HG03575 (cell line): ENCODE measurements around the gene SIN3A.
"Not testable (repeated sequence)": the region's sequence is repeated elsewhere in the genome, so short reads cannot be mapped to it uniquely, and the experiment has no call there.

Experiments
- ATAC-seq: cut with Tn5 transposase; IDR thresholded peaks from one replicate; pipeline ENCODE4 v1.9.1; 2021; ENCODE audit not compliant: unreplicated experiment, insufficient number of reproducible peaks, low FRiP score; ENCODE audit errors: extremely low read depth

The SIN3A gene

DNA sequence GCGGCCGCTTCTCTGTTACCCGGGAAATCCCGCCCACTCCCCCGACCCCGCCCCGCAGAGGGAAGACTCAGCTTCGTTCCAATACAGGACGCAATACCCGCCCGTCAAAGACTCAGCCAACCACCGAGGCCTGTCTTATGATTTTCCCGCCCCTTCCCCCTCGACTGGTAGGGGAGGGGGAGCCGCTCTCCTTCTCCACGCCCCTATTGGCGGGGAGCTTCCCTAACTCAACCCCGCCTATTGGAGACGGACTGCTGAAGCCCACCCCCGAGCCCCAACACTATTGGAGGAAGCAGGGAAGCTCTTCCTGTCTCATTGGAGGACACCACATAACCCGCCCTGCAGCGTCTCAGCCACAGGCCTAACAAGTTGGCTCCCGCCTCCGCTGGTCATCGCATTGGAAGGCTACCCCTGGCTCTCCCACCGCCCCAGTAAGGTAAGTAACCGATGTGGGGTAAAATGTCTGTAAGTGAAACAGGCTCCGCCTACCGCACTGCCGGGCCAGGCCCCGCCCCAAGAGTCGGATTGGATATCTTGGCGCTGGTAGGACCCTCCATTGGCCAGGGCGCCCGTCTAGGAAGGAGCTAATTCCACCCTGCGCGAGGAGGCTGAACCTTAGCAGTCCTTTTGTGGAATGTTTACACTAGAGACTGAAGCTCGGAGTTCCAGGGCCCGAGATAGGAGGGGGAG, at the start of gene SIN3A:
SIN3A (minus strand) TSS at position 17 of the 690 bp plus-strand sequence. CDS start 21,315 bp downstream, outside the sequence.
- peak; percentile 24 for ATAC-seq

DNA sequence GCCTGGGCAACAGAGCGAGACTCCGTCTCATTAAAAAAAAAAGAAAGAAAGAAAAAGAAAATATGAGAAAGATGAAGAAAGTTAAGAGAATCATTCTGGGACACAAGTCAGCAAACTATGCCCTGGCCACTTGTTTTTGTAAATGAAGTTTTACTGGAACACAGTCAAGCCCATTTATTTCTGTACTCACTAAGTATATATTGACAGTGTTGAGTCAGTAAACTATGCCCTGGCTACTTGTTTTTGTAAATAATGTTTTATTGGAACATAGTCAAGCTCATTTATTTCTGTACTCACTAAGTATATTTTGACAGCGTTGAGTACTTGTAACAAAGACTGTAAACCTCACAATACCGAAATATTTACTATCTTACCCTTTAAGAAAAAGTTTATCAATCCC, 42.2 kb upstream of the SIN3A start:
- ATAC-seq, result no peak

DNA sequence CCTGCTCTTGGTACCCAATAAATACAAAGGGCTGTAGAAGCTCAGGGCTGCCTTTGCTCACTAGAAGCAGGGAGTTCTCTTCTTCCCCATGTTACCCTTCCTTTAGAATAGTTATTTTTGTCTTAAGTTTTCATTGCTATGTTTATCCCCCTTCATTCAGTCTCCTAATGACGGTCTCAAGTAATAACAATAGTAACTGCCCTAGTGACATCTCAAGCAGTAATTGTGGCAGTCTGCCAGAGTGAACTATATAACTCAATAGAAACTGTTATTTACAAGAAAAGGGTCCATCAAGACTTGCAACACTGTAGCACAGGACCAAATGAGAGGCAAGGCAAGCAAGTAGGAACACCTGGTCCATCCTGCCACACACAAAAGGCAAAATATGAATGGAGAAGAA, 32.5 kb upstream of the SIN3A start:
- ATAC-seq, result no peak

DNA sequence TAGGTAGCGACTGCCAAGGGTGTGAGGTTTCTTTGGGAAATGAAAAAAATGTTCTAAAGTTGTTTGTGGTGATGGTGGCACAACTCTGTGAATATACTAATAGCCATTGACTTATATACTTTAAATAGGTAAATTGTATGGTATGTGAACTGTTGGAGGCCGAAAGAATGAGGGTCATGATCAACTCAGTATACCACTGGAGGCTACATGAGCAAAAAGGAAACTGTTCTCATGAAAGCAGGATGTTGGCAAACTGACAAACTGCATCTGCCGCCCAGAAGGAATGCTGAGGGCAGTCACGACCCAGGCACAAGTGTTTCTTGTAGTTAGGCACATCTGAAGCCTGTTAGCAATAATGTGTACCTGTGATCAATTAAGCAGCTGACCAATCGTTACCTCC, 32.1 kb upstream of the SIN3A start:
- ATAC-seq, result not testable (repeated sequence)

DNA sequence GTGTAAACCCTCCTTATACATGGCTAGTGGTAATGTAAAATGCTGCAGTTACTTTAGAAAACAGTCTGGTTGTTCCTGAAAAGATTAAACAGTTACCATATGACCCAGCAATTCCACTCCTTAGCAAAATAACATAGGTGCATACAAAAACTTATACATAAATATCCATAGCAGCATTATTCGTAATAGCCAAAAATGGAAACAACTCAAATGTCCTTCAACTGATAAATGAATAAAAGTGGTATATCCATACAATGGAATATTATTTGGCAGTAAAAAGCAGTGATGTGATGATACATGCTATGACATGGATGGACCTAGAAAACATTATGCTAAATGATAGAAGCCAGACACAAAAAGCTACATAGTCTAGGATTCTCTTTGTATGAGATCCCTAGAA, 31.6 kb upstream of the SIN3A start:
- ATAC-seq, result no peak

DNA sequence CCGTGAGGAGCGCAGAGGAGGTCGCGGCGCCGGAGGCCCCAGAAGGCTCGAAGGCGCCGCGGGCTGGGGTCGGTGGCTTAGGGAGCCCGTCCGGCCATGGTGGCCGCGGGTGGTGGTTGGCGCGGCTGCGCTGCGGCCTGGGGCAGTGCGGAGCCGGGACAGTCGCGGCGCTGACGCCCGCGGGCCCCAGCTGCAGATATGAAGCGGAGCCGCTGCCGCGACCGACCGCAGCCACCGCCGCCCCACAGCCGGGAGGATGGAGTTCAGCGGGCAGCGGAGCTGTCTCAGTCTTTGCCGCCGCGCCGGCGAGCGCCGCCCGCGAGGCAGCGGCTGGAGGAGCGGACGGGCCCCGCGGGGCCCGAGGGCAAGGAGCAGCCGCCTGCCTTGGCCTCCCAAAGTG, 29.0 kb upstream of the SIN3A start:
- ATAC-seq, result not testable (repeated sequence)

DNA sequence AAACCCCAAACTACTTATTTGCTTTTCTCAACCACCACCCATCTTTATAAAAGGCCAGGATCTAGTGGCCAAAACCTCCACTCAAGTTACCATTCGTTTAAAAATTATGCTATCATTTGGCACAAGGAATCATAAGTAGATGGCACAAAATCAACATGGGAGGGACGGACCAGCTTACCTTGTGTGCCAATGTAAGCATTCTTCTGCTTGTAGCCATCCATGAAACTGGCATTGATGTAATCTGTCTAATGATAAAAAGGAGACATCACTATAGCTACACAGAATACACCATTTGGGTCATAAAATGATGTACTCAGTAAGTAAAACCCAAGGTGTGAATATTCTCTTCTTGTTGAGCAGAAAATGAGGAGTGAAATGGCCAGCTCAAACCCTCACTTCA, 28.2 kb upstream of the SIN3A start:
- ATAC-seq, result no peak

DNA sequence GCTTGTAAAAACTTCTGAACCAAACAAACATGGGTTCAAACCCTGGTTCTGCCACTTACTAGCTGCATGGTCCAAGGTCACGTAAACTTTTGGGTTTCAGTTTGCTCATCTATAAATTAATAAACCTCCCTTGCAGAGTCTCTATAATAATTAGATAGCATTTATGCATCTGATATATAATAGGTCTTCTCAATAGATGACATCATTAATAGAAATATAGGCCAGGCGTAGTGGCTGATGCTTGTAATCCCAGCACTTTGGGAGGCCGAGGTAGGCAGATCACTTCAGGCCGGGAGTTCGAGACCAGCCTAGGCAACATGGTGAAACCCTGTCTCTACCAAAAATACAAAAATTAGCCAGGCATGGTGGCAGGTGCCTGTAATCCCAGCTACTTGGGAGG, 25.6 kb upstream of the SIN3A start:
- not testable (repeated sequence) for ATAC-seq

DNA sequence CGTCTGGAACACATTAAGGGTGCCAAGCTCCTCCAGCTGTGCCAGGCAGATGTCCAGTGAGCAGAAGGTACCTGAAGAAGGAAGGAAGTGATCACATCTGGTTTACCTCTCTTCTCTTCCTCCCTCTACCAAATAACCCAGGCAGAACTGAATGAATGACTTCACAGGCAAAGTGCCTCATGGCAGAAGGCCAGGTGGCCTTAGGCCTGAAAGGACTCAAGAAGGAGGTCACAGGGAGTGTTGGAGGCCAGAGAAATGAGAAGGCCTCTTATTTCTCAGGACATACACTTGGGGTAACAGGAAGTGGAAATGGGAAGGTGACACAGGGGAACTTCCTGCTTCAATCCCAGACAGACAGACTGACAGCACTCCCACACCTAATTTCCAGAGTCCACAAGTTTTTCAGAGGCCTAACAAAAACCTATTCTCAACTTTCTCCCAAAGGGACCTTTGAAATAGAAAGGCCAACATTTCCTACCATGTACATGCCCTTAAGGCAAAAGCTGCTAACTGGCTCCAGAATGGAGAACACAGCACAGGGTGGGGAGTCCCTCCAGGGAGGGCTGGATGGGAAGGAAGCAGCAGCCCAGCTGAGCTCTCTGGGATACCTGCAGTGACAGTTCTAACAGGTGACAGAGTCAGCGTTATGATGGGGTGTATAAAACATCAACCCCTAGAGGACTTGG, 17.6 kb upstream of the SIN3A start:
- no peak for ATAC-seq

DNA sequence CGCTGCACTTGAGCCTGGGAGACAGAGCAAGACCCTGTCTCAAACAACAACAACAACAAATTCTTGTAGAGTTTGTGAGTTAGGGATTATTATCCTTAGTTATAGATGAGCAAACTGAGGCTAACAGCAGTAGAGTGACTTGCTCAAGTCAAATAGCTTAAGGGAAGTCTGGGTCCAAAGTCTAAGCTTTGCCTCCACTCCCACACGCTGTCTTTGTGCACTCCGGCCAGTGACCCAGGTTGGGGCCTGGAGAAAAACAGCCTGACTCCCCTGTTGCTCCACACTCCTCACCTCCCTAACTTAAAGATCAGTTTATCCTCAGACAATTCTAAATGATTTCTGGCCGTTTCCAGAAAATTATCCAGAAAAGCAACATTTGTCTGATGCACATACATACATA, 9.2 kb upstream of the SIN3A start:
- no peak for ATAC-seq

DNA sequence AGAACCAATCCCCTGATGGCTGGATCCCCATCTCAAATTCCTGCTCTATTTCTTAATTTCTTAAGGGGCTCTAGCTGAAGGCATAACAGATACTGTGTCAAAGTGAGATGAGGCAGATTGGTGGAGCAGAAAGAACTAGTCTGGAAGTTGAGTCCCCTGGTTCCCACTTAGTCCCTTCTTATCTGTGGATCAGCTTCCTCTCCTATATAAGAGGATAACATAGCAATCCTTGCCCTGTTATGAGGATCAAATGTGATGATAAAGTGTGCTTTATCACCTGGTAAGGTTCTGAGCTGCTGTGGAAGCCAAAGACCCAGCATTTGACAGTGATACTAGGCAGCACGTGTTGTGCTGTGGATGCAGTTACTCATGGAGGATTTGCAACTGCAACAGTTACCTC, 8.1 kb upstream of the SIN3A start:
- no peak for ATAC-seq

DNA sequence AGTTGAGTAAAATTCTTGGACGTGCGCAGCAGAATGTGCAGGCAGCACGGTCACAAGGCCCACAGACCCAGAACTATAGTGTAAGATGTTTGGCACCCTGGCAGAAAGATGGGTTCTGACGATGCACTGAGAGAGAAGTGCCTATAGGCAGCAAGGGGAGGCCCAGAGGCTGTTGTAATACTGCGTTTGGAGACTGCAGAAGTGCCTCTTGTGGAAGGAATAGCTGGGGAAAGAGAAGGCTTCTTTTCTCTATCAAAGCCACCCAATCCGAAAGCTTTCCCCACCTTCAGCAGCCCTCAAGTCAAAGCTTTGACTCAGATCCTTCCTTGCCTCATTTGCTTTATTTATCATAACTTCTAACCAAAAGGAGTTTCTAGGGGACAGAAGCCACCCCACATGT, 5.2 kb upstream of the SIN3A start:
- no peak for ATAC-seq

DNA sequence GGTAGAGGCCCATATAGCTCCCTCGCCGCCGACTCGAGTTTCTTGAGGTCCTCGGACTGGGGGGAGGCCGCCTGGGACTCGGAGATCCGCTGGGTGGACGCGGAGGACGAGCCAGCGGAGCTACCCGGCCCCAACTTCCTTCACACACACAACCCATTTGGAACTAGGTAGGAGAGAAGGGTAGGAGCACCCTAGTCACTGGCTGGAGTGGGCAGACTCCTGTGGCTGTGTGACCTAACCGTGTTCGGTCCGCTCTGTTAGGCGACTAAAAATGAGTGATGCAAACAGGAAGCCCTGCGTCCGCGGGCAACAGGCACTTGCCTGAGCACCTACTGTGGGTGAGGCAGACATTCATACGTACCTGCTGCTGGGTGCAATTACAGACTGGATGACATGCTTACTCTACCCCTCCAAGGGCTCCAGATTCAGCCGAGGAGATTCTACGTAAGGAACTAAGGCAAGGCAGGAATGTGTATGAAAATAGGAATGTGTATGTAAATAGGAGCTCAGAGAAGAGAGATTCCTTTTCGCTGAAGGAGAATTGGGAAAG, 4.6 kb upstream of the SIN3A start:
- no peak for ATAC-seq

DNA sequence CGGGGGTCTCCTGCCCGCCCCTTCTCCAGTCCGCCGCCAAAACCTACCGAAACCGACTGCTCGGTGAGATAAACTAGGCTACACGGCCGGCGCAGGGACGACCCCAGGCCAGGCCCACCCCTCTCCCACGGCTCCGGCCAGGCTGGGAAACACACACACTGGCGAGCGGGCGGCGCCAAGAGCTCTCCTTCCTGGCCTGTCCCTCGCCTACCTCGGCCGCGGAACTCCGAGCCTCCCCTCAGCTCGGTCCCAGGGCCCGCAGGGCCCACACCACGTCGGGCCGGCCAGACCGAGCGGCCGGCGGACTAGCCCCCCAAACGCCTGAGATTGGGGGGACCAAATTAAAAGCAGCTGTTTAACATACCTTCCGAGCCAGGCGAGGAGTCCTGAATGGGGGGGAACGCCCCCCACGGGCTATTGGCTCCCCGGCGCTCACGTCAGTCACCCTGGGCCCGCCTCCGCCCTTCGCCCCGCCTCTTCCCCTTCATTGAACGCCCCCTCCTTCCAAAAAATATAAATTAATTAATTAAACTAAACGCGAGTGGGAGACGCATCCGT, 4.0 kb upstream of the SIN3A start:
- ATAC-seq, result no peak

DNA sequence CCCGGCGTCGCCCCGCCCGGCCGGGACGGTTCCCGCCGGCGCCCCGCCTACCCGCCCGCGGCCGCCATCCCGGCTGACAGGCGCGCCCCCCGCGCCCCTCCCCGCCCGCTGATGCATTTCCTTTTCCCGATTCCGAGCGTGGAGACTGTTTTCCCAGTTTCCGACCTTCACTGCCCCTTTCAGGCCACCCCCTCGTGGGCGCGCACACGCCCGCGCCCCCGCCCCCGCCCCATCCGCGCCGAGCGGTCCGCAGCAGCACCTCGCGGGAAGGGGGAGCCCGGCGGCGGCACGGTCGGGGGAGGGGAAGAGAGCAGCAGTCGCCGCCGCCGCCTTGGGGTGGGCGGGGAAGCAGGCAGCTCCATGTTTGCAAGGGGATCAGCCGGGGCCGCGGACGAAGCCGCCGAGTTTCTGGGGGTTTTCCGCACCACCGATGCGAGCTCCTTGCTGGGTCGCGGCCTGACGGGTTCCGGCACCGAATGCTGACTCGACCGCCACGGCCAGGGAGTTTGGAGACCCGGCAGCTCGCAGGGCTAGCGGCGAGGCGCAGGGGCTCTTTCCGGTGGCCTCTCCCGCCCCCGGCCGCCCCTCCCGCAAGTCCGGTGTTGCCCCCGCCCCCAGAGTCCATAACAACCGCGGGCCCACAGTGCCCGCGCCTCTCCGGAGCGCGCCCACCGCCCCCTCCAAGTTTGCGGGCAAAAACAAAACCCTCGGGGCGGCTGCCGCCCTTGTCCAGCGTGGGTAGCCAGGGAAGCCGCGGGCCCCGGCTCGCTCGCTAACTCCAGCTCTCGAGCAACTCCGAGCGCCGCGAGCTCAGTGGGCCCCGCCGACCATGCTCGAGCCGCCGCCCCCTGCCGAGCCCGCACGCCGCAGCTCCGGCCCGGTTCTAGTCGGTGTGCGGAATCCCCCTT, 3.2 kb upstream of the SIN3A start:
- no peak for ATAC-seq

DNA sequence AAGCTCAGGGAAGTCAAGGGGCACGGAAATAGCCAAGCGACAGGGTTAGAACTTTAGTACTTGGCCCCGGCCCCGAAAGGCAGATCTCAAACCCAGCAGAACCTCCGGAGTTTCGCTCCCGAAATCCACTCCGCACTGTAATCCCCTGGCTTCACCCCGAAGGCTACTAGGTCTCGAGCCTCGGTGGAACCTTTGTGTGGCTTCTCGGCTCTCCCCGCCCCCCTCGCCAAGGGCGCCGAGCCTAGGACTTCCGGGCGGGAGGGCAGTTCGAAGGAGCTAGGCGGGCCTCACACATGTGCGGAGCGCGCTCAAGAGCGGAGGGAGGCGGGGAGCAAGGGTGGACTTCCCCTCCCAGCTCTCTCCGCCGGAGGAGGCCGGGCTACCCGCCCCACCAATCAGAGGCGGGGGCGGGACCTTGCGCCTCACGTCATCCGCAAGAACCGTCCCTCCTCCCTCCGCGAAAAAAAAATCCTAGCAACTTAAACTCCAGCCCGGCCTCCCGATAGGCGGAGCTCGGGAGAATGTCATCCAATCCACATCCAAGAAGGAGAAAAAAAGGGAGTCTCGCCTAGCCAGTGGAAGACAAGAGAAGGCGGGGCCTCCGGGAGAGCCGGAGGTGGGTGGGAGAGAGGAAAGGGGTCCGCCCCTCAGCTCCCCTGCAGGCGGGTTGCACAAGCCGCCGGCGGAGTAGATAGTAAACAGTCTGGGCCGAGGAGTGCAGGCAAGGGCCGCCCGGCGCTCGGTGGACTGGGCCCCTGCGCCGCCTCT, 2.4 kb upstream of the SIN3A start:
- ATAC-seq, result no peak

DNA sequence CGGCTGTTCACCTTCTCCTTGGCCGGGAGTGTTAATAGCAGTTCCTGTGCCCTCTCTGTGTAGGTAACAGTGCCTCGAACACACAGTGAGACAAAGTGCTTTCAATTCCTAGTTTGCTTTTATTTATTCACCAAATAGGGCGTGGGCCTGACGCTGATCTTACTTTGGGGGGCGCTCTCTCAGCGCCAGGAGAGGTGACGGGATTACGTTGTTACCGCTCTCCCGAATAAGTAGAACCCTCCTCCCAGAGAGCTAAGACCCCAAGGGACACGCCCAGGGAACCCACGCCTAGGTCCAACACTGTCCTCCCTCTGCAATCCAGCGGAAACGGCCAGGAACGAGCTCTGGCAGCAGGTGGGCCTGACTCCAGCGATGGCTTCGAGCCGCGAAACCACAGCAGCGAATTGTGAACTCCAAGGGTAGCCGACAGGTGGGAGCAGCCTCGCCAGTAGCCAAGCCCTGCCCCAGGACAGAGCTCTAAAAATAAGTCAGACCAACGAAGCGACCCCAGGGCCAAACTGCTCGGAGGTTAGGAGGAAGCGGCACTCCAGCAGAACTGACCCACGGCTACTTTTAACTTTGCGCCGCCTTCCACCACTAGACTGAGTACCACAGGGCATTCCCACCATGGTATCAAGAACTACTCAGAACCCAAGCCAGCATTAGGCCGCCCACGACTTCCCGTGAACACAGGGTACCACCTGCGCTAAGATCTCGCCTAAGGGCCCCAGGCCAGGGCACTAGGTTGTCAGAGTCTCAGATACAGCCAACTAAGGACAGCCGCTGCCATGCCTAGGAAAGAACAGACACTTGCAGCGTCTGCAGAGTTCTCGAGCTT, 1.6 kb upstream of the SIN3A start:
- ATAC-seq, result no peak

DNA sequence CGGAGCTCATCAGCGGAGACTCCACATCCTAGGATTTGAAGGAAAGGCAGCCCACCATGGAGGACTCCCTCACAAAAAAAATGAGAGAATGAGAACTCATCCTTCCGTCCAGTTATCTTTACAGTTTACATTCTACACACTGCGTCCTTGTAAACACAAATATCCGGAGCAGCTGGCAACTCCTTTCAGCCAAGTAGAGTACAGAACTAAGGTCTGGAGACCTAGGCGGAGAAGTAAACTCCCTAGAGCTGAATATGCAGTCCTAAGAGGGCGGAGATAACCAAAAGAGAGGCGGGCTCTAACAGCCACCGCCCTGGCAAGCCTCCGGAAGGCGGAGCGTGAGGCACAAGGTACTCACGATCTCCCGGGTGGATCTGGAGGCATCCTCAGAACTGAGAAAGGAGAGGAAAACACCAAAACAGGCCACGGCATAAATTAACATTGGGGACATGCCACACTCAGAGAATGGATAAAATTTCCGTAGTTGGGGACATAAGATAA, 924 bp upstream of the SIN3A start:
- no peak for ATAC-seq
